GM21447 (cell line): Measurements from ENCODE around the gene RIMBP2.

Source experiments
- ATAC-seq: cut with Tn5 transposase; IDR thresholded peaks from one replicate; pipeline ENCODE4 v1.9.1; 2021; ENCODE audit not compliant: unreplicated experiment

The RIMBP2 gene

GRCh38 chr12:130555221-130555620 lies 160.9 kb downstream of the RIMBP2 start:
- no peak for ATAC-seq

GRCh38 chr12:130552483-130552996 lies 163.6 kb downstream of the RIMBP2 start:
- ATAC-seq, result no peak

DNA sequence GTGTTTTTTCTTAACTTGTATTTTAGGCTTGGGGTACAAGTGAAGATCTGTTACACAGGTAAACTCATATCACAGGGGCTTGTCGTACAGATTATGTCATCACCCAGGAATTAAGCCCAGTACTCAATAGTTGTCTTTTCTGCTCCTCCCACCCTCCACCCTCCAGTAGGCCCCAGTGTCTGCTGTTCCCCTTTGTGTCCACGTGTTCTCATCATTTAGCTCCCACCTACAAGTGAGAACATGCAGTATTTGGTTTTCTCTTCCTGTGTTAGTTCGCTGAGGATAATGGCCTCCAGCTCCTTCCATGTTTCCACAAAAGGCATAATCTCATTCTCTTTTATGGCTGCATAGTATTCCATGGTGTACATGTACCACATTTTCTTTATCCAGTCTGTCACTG lies 166.7 kb downstream of the RIMBP2 start:
- no peak for ATAC-seq

DNA sequence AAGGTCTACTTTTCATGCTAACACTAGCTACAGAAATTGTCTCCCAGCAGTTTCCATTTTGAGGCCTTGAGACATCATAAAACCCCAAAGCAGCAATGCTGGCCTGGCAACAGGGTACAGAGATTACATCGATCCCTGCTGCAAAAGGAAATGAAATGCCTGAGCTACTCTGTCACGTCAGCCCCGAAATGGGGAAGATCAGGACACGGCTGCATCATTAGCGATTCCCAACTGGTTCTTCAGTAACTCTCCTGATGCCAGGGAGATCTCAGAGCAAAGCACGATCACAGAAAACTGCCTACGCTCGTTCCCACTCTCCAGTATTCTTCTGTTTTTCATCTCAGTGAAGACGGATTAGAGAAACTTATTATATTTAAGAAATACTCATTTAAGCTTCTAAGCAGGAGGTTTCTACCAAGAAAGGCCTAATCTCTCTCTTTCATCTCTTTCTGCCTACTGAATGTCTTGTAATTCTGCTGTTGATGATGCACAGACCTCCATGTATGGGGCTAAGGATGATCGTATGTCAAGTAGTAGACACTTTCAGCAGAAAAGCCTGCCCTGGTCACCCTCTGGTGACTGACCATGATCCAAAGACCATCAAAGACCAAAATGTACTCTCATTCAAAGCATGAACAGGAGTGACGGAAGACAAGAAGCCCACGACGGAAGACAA lies 168.5 kb downstream of the RIMBP2 start:
- ATAC-seq, result no peak

DNA sequence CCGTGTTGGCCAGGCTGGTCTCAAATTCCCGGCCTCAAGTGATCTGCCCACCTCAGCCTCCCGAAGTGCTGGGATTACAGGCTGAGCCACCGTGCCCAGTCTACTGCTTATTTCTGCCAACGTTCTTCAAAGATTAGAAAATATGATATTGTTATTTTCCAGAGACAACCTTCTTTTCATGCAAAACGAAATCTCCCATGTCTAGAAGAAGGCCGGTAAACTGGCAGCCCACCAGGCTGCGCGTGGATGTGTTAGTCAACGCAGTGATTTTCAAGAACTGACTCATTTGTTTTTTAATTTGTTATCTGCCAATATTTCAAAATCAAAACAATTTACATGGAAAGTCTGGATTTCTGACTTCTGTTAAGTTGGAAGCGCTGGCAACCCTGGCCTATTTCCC lies 169.6 kb downstream of the RIMBP2 start:
- no peak for ATAC-seq

GRCh38 chr12:130545475-130545874 lies 170.6 kb downstream of the RIMBP2 start:
- no peak for ATAC-seq

- ATAC-seq, result no peak
Observed at GRCh38 chr12:130540376-130540775, 175.7 kb downstream of the RIMBP2 start.

DNA sequence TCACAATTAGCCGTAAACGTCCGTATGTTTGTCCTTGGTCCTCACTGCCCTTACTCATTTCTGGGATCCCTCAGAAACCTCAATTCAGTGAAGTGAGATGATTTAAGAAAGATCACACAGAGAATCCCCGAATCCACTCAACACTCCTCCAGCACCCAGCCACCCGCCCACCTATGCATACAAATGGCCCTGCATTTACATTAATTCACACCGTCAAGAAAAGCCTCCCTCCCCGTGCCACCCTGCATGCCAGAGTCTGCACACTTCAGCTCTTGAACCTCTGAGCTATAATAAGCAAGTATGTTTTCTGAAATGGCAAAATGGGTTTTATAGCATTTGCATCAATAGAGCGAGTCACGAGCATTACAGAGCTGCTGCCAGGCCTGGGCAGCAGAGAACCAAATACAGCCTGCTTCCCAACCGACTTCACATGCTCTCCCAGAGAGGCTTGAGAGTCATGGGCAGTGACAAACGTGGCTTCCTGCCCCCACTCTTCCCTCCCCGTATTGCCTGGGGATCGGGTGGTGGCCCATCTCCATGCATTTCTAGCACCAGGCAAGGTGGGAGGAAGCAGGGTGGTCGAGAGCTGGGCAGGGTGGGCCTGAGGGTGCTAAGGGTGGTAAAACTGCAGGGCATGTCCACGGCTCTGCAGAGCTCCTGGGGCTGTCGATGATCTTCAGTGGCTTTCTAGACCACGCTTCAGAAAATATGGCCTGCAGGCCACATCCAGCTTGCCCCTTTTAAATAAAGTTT lies 177.6 kb downstream of the RIMBP2 start:
- ATAC-seq, result no peak

DNA sequence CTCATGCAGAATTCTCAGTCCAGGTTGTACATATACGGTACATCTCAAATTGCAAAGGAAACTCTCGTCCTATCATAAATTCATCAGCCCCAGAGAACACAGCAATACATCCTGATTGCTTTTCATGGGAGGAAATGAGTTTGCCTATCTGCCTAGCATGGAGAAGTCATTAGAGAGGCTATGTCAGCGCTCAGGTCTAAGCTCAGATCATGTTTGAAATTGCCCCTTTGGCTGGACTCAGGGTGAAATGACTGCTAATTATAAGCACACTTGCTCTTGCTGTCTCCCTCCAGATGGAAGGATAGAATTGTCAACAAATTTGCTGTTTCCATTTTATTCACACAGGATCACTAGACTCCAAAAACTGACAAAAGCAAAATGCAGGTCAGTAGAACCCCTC lies 178.4 kb downstream of the RIMBP2 start:
- ATAC-seq, result no peak

GRCh38 chr12:130537051-130537450 lies 179.0 kb downstream of the RIMBP2 start:
- no peak for ATAC-seq

- ATAC-seq, result no peak
Observed at GRCh38 chr12:130530429-130530828, 185.7 kb downstream of the RIMBP2 start.

DNA sequence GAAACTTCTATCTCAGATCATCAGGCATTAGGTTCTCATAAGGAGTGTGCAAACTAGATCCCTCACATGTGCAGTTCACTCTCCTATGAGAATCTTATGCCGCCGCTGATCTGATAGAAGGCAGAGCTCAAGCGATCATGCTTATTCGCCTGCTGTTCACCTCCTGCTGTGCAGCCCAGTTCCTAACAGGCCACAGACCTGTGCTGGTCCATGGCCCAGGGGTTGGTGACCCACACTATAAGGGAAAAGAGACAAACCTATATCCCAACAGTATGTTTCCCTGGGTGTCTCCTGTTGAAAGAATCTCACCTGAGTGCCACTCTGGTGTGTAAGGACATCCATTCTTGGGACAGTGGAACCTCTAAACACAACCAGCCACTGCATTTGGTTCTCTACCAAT lies 186.3 kb downstream of the RIMBP2 start:
- ATAC-seq, result no peak

- no peak for ATAC-seq
Observed at GRCh38 chr12:130527239-130527638, 188.9 kb downstream of the RIMBP2 start.

- no peak for ATAC-seq
Observed at GRCh38 chr12:130526813-130527212, 189.3 kb downstream of the RIMBP2 start.

GRCh38 chr12:130525384-130526172 lies 190.5 kb downstream of the RIMBP2 start:
- ATAC-seq, result no peak

GRCh38 chr12:130524759-130525158 lies 191.3 kb downstream of the RIMBP2 start:
- ATAC-seq, result no peak

GRCh38 chr12:130523863-130524614 lies 192.1 kb downstream of the RIMBP2 start:
- no peak for ATAC-seq

DNA sequence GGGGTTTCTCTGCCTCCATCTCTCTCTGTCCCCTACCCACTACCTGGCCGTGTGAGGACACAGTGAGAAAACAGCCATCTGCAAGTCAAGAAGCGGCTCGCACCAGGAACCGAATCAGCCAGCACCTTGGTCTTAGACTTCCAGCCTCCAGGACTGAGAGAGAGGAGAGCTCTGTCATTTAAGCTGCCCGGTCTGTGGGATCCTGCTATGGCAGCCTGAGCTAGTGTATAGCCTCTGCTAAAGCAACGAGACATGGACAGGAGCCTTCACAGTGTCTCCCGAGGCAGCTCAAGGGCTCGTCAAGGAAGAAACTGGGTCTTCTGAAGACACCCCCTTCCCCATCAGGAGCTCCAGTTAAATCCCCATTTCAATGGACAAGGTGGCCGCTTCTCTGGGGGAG lies 192.9 kb downstream of the RIMBP2 start:
- ATAC-seq, result no peak

- ATAC-seq, result no peak
Observed at GRCh38 chr12:130522244-130522834, 193.8 kb downstream of the RIMBP2 start.

GRCh38 chr12:130521375-130522124 lies 194.5 kb downstream of the RIMBP2 start:
- no peak for ATAC-seq
